Fibroblast of lung (primary cell): ENCODE results near the gene RHPN2. TPM values are rescaled to one million over a fixed set of nuclear protein-coding genes. Genes with fewer than 3 reads are reported as not detected.
"Not testable (repeated sequence)": the region's sequence is repeated elsewhere in the genome, so short reads cannot be mapped to it uniquely, and the experiment has no call there.

Source experiments
- DNase-seq, 2 donors: peaks; one replicate each; pipeline versions ENCODE4 v3.0.0 to v3.0.0-alpha.2; 2010; ENCODE audit warnings: low read depth in 2 of 2
- H2AFZ ChIP-seq: 2 replicates; pipeline ENCODE4 v1.5.1; 2012; ENCODE audit warnings: low read length, control low read depth, inconsistent platforms
- H3K27ac ChIP-seq: 2 replicates; pipeline ENCODE4 v1.5.1; 2011; ENCODE audit warnings: low read length, control low read depth; ENCODE audit not compliant: insufficient read depth
- H3K27me3 ChIP-seq: 2 replicates; pipeline ENCODE4 v1.5.1; 2011; ENCODE audit warnings: mild to moderate bottlenecking, low read length; ENCODE audit not compliant: control insufficient read depth, insufficient read depth
- H3K36me3 ChIP-seq: 2 replicates; pipeline ENCODE4 v1.5.1; 2011; ENCODE audit warnings: low read length; ENCODE audit not compliant: control insufficient read depth, insufficient read depth
- H3K4me1 ChIP-seq: 2 replicates; pipeline ENCODE4 v1.5.1; 2011; ENCODE audit warnings: low read length; ENCODE audit not compliant: control insufficient read depth, insufficient read depth; ENCODE audit errors: extremely low read depth
- H3K4me2 ChIP-seq: 2 replicates; pipeline ENCODE4 v1.5.1; 2011; ENCODE audit warnings: low read length, control low read depth; ENCODE audit not compliant: insufficient read depth; ENCODE audit errors: extremely low read depth
- H3K4me3 ChIP-seq, 4 experiments: fragments of 200-600 bp in 1 of 4; sonication (generic) in 1 of 4; replicated peaks in 1 of 4; 2 replicates each; pipeline ENCODE4 v1.5.1; 2011 to 2016; ENCODE audit warnings: low read length in 4 of 4, low read depth in 3 of 4, mild to moderate bottlenecking in 3 of 4, control low read depth in 2 of 4, inconsistent platforms in 1 of 4, mixed read lengths in 1 of 4; ENCODE audit not compliant: insufficient read depth in 1 of 4; ENCODE audit errors: control extremely low read depth in 1 of 4
- H3K79me2 ChIP-seq: 2 replicates; pipeline ENCODE4 v1.5.1; 2012; ENCODE audit warnings: mild to moderate bottlenecking, low read length, inconsistent platforms; ENCODE audit not compliant: control insufficient read depth, insufficient read depth
- H3K9ac ChIP-seq: 2 replicates; pipeline ENCODE4 v1.5.1; 2011; ENCODE audit warnings: mild to moderate bottlenecking, low read length, control low read depth; ENCODE audit not compliant: insufficient read depth
- H3K9me3 ChIP-seq: 2 replicates; pipeline ENCODE4 v1.5.1; 2012; ENCODE audit warnings: low read depth, low read length; ENCODE audit not compliant: control insufficient read depth, insufficient read depth
- H4K20me1 ChIP-seq: 2 replicates; pipeline ENCODE4 v1.5.1; 2011; ENCODE audit warnings: low read length; ENCODE audit not compliant: control insufficient read depth, insufficient read depth; ENCODE audit errors: extremely low read depth
- EZH2 ChIP-seq: IDR thresholded peaks from 2 replicates; pipeline ENCODE4 v1.5.1; 2012; ENCODE audit warnings: low read length, control low read depth, mild to moderate bottlenecking; ENCODE audit errors: missing control alignments
- polyA plus RNA-seq, 2 donors: library from polyadenylated mRNA; depleted of rRNA in 1 of 2; stranded (reverse) in 1 of 2; unstranded in 1 of 2; fragments of >200 nt; gene quantifications; 2 replicates each; pipeline ENCODE4 v1.2.1, GENCODE V29; 2011 to 2012; ENCODE audit warnings: missing spikeins in 1 of 2
- total RNA-seq: library from RNA; depleted of rRNA; stranded (reverse); fragments of >200 nt; gene quantifications from 2 replicates; pipeline ENCODE4 v1.2.1, GENCODE V29; 2014
- TF ChIP-seq, protein P1 (sequence below), 2 donors: IDR thresholded peaks in 1 of 2; conservative IDR thresholded peaks in 1 of 2; 1 replicate in 1 of 2; 2 replicates in 1 of 2; pipeline ENCODE4 v1.5.1; 2011 to 2012; ENCODE audit warnings: low read length in 2 of 2, control low read depth in 1 of 2, inconsistent platforms in 1 of 2, low read depth in 1 of 2, mild to moderate bottlenecking in 1 of 2

RHPN2 gene
- total and polyA plus RNA-seq, 2 donors (not counting 1 experiment from before 2014, with no cell fraction given) = 3.3 to 3.8 TPM

DNA sequence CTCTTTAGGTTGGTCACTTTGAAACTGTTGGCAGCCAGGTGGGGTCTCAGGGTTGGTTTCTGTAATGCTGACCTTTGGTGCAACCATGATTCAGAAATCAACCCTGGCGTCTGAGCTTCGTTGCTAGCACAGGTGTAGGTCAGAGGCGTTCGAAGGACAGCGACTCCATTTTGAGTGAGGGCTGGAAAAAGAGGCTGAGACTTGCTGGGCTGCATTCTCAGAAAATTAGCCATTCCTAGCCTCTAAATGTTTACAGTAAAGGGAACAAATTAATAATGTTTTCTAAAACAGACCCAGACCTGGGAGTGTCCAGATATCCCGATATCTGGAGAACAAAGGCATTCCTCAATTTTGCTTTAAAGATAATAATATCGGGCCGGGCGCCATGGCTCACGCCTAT is 29.2 kb downstream of the RHPN2 start:
- Histone ChIP-seq H2AFZ (no peak overlapping the region), H3K4me2 (no peak overlapping the region), H3K9me3 (no peaks in the 10 kb centered on the region), H3K4me3 (no peak overlapping the region), H3K36me3 (no peaks in the 10 kb centered on the region), H3K27me3 (no peaks in the 10 kb centered on the region), H3K9ac (no peak overlapping the region), H3K79me2 (no peaks in the 10 kb centered on the region), H3K4me1 (no peaks in the 10 kb centered on the region), H4K20me1 (no peaks in the 10 kb centered on the region), H3K27ac (no peak overlapping the region)
- TF ChIP-seq, protein P1, sequence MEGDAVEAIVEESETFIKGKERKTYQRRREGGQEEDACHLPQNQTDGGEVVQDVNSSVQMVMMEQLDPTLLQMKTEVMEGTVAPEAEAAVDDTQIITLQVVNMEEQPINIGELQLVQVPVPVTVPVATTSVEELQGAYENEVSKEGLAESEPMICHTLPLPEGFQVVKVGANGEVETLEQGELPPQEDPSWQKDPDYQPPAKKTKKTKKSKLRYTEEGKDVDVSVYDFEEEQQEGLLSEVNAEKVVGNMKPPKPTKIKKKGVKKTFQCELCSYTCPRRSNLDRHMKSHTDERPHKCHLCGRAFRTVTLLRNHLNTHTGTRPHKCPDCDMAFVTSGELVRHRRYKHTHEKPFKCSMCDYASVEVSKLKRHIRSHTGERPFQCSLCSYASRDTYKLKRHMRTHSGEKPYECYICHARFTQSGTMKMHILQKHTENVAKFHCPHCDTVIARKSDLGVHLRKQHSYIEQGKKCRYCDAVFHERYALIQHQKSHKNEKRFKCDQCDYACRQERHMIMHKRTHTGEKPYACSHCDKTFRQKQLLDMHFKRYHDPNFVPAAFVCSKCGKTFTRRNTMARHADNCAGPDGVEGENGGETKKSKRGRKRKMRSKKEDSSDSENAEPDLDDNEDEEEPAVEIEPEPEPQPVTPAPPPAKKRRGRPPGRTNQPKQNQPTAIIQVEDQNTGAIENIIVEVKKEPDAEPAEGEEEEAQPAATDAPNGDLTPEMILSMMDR (conservative IDR thresholded peaks at IDR 0.05 in 1 of 2, IDR thresholded peaks at IDR 0.05 in 1 of 2; ENCODE audit: low read depth in 1 of 2, low read length in 2 of 2) = no peak
- no peak for TF ChIP-seq EZH2
- no peak for DNase-seq

DNA sequence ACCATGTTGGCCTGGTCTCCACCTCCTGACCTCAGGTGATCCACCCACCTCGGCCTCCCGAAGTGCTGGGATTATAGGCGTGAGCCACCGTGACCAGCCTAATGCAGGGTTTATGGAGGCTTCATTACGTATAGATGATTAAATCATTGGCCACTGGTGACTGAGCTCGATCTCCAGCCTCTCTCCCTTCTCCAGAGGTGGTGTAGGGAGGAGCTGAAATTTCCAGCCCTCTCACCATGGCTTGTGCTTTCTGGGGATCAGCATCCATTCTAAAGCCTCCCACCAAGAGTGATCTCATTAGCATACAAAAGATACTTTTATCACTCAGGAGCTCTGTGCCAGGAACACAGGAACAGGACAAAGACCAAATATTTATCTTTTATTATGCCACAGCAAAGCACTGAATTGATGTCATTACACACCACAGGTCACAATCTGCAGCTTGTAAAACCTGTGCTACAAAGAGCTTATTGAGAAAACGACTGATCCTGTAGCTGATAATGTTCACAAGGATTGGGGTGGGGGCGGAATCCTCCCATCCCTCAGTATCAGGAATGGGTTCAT is 32.4 kb downstream of the RHPN2 start:
- no peak overlapping the region for H3K27ac ChIP-seq
- H3K4me2 ChIP-seq = no peak overlapping the region
- no peak for DNase-seq
- H2AFZ ChIP-seq = no peak overlapping the region
- no peak overlapping the region for H3K4me3 ChIP-seq
- no peaks in the 10 kb centered on the region for H3K9me3 ChIP-seq
- H3K9ac ChIP-seq = no peak overlapping the region
- no peak for TF ChIP-seq EZH2
- TF ChIP-seq, protein P1 (conservative IDR thresholded peaks at IDR 0.05 in 1 of 2, IDR thresholded peaks at IDR 0.05 in 1 of 2; ENCODE audit: low read depth in 1 of 2, low read length in 2 of 2) = no peak
- no peaks in the 10 kb centered on the region for H3K79me2 ChIP-seq
- no peaks in the 10 kb centered on the region for H3K36me3 ChIP-seq
- no peaks in the 10 kb centered on the region for H3K27me3 ChIP-seq
- no peaks in the 10 kb centered on the region for H3K4me1 ChIP-seq
- no peaks in the 10 kb centered on the region for H4K20me1 ChIP-seq

DNA sequence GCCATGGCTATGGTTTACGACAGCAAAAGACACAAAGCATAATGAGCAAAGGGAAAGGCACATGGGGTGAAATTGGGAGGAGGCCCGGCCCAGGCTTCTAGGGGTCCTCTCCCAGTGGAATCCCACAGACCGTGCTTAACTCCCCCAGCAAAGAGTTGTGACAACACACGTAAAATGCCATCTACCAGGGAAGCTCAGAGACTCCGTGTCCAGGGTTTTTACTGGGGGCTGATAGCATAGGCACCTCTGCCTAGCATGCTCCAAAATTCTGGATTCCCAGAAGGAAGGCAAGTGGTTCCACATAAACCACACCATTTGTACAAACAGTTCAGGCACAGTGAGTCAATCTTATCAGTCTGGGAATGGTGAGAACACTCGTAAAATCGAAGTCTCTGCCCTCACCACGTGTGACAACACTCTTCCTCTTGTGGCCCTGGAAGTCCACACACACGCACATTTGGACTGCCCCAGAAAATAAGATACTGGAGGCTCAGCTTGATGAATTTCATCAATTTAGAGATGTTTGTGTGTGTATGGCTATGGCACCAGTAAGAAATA is 34.9 kb downstream of the RHPN2 start:
- Histone ChIP-seq H3K27me3 (no peaks in the 10 kb centered on the region), H3K9me3 (no peaks in the 10 kb centered on the region)
- no peak for DNase-seq

DNA sequence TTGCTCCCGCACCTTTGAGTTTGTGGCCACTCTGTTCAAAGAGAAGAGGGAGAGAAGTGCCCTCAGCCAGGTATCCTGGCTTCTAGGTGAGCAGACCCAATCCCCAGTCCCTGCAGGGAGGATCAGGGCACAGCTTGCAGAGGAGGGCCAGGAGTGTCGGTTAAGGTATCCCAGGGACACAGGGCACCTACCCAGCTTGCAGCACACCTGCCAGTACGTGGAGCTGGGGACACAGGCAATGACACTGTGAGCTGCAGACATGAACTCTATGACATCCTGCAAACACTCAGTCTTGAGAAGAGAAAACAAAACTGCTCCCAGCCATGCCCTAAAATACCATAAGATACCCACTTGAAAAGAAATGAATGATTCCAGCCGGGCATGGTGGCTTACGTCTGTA is 38.1 kb downstream of the RHPN2 start:
- not testable (repeated sequence) for H3K79me2 ChIP-seq, H3K9me3 ChIP-seq, H3K36me3 ChIP-seq, H3K4me1 ChIP-seq, H3K4me2 ChIP-seq, H4K20me1 ChIP-seq, H2AFZ ChIP-seq, H3K4me3 ChIP-seq, H3K27me3 ChIP-seq, H3K27ac ChIP-seq, DNase-seq, H3K9ac ChIP-seq

More for the DNA sequence above, 34.9 kb downstream of the RHPN2 start:
- Histone ChIP-seq H3K4me2 (no peak overlapping the region), H2AFZ (no peak overlapping the region), H4K20me1 (no peaks in the 10 kb centered on the region), H3K27ac (no peak overlapping the region), H3K4me3 (no peak overlapping the region), H3K9ac (no peak overlapping the region), H3K4me1 (no peaks in the 10 kb centered on the region), H3K79me2 (no peaks in the 10 kb centered on the region), H3K36me3 (no peaks in the 10 kb centered on the region)
- TF ChIP-seq, protein P1 (conservative IDR thresholded peaks at IDR 0.05 in 1 of 2, IDR thresholded peaks at IDR 0.05 in 1 of 2; ENCODE audit: low read depth in 1 of 2, low read length in 2 of 2) = no peak
- TF ChIP-seq EZH2 = no peak
